ENCODE results near the gene NLRP12.

DNA sequence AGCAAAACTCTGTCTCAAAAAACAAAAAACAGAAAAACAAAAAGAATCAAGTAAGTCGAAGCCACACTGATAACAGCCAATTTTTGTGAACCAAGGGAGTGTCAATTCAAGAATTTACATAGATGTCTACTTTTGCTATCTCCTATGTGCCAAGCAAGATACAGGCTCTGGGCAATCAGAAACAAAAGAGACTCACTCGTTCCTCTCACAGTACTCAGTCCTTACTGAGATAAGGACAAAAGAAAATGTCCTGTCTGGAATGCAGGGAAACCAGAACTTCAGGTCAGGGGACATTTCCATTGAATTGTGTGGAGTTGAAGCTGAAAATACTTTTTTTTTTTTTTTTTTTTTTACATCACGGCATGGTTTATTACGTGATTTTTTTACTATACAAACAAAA, 53.0 kb downstream of the NLRP12 start:
- no peak for TF ChIP-seq EZH2 (IDR thresholded peaks at IDR 0.05; ENCODE audit: low read length, missing control alignments)
- TF ChIP-seq, protein P1, sequence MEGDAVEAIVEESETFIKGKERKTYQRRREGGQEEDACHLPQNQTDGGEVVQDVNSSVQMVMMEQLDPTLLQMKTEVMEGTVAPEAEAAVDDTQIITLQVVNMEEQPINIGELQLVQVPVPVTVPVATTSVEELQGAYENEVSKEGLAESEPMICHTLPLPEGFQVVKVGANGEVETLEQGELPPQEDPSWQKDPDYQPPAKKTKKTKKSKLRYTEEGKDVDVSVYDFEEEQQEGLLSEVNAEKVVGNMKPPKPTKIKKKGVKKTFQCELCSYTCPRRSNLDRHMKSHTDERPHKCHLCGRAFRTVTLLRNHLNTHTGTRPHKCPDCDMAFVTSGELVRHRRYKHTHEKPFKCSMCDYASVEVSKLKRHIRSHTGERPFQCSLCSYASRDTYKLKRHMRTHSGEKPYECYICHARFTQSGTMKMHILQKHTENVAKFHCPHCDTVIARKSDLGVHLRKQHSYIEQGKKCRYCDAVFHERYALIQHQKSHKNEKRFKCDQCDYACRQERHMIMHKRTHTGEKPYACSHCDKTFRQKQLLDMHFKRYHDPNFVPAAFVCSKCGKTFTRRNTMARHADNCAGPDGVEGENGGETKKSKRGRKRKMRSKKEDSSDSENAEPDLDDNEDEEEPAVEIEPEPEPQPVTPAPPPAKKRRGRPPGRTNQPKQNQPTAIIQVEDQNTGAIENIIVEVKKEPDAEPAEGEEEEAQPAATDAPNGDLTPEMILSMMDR (conservative IDR thresholded peaks at IDR 0.05 in 1 of 2, IDR thresholded peaks at IDR 0.05 in 1 of 2; ENCODE audit: low read depth in 1 of 2, low read length in 2 of 2), result no peak
